GM21515 (cell line): Measurements from ENCODE around the gene SGPL1.
"Not testable (repeated sequence)": the region's sequence is repeated elsewhere in the genome, so short reads cannot be mapped to it uniquely, and the experiment has no call there.

Source experiments
- ATAC-seq: cut with Tn5 transposase; IDR thresholded peaks from one replicate; pipeline ENCODE4 v1.9.1; 2021; ENCODE audit not compliant: unreplicated experiment

SGPL1 gene

DNA sequence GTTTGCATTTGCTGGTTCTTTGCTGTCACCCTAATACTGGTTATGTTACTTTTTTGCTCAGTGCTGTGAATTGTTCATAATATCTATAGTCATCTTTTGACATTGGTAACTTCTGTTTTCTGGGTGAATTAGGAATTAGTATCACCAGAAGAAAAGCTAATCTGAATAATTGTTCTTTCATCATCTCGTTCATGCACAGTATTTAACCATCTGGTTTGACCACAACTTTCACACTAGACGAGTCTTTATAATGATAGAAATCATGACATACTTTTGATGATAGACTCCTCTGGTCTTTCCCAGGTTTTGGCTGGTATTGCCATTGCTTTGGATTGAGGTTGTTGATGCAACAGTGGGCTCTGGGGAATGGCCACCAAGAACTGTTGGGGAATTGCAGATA lies 25.1 kb downstream of the SGPL1 start:
- no peak for ATAC-seq

DNA sequence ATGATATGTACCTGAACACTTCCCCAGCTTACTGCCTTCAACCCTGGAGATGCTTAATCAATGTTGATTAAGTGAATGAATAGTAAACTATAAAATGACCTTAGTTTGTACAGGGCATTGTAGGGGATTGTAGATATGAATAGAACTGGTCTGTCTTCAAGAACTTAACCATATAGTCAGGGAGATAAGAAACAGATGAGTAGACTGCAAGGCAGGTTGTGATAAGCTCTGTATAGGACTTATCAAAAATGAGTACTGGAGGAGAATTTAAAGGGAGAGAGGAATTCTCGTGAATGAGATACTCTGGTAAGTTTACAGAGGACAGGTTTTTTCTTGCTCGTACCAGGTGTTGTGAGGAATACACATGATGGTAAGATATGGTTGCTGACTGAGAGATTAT lies 27.6 kb downstream of the SGPL1 start:
- no peak for ATAC-seq

DNA sequence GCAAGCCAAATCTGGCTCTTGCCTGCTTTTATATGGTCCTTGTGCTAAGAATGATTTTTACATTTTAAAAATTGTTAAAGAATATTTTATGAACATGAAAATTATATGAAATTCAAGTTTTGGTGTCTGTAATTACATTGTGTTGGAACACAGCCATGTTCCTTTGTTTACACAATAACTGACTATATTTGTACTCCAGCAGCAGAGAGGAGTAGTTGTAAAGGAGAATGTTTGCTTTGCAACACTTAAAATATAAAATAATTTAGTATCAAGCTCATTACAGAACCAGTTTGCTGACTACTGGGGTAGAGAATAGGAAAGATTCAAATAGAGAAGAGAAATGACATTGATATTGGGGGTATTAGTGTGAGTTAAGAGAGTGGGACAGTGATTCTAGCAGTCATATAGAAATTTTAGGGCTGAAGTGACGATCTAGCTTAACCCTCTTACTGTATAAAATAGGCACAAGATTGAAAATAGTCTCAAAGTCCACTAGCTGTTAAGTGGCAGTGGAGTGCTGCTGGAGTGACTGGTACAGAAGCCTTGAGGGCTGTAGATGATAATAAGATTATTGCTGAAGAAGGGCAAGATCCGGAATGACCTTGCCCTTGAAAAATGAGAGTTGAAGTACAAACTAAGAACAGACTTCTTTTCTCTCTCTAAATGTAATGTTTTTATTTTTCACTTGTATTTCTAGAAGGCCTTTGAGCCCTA lies 28.2 kb downstream of the SGPL1 start:
- ATAC-seq: no peak

DNA sequence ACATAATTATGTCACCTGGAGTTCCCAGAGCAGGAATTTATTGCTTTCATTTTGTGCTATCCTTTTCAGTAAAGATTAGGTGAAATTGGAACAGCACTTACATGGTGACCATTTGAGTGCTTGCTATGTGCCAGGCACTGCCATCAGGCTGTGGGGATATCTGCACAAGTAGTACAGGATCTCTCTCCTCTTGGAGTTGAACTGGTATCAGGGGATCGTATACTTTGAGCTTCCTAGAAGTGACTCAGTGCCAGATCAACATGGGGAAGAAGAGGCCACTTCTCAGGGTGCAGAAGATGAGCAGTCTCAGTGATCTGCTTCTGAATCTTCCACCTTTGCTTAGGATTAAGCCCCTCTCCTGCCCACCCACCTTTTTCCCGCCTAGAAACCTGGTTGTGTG lies 29.5 kb downstream of the SGPL1 start:
- ATAC-seq: no peak

- no peak for ATAC-seq
Measured at GRCh38 chr10:70845816-70846215, 30.1 kb downstream of the SGPL1 start.

DNA sequence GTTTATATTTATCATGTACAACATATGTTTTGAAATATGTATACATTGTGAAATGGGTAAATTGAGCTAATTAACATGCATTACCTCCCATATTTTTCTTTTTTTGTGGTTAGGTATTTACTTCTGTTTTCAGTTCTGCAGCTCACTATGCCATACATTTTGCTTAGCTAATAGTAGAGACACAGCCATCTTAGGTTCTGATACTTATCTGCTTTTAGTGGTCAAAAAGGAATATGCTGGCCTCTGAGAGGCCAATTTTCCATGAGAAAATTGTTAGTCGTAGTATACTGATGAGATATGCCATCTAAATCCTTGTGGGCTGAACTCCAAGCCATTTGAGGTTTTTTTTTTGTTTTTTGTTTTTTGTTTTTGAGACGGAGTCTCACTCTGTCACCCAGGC lies 31.0 kb downstream of the SGPL1 start:
- ATAC-seq: no peak

DNA sequence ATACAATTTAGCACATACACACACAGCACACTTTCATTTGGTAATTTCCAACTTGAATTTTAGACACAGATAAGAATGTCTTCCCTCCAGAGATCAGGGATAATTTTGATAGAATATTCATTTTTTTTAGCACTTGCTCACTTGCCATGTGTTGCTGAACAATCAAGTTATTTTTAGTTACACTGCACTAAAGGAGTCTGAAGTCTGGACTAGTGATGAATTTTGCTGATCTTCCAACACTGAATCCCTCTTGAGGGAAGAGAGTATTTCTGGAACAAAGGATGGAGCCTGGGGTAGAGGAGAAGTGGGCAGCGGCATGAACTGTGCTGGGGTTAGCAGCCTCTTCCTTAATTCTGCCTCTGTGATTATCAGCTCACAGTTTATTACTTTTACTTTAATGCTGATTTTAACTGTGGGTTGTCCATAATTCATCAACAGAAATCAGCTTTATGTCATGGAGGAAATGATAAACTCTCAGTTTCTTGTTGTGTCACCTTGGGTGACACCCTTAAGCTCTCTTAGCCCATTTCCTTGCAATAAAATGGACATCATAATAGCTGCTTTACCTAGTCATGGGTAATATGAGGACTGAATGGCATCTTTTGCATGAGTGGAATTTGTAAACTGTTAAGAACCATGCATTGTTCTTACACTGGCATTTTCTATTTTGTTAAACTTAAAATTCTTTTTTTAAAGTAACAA lies 32.1 kb downstream of the SGPL1 start:
- ATAC-seq: no peak

- no peak for ATAC-seq
Measured at GRCh38 chr10:70849582-70850016, 33.9 kb downstream of the SGPL1 start.

GRCh38 chr10:70850097-70850496 lies 34.3 kb downstream of the SGPL1 start:
- no peak for ATAC-seq

- ATAC-seq: no peak
Measured at GRCh38 chr10:70851597-70852475, 36.1 kb downstream of the SGPL1 start.

- no peak for ATAC-seq
Measured at GRCh38 chr10:70853038-70853437, 37.3 kb downstream of the SGPL1 start.

- ATAC-seq: no peak
Measured at GRCh38 chr10:70853457-70853856, 37.7 kb downstream of the SGPL1 start.

DNA sequence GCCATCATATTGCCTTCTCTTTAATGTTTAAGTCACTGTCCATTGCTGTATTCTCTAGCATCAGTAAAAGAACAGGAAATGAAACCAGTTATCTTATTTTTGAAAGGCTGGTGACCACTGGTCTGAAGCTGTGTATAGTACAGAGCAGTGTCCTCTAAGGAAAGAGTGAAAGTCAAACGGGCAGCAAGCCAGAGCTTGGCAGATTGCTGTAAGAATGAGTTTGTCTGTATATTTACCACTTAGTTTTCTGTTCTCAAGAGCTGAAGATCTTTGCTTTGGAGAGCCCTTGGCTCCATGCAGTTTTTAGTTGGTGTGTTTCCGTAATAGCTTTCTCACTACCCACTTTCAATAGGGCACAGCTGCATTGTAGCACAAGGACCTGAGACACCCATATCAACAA lies 40.7 kb downstream of the SGPL1 start:
- no peak for ATAC-seq

GRCh38 chr10:70858759-70859158 lies 43.0 kb downstream of the SGPL1 start:
- no peak for ATAC-seq

DNA sequence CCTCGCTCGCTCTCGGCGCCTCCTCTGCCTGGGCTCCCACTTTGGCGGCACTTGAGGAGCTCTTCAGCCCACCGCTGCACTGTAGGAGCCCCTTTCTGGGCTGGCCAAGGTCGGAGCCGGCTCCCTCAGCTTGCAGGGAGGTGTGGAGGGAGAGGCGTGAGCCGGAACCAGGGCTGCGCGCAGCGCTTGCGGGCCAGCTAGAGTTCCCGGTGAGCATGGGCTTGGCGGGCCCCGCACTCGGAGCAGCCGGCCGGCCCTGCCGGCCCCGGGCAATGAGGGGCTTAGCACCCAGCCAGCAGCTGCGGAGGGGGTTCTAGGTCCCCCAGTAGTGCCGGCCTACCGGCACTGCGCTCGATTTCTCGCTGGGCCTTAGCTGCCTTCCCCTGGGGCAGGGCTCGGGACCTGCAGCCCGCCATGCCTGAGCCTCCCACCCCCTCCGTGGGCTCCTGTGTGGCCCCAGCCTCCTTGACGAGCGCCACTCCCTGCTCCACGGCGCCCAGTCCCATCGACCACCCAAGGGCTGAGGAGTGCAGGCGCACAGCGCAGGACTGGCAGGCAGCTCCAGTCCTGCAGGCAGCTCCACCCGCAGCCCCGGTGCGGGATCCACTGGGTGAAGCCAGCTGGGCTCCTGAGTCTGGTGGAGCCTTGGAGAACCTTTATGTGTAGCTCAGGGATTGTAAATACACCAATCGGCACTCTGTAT lies 45.9 kb downstream of the SGPL1 start:
- ATAC-seq: not testable (repeated sequence)

DNA sequence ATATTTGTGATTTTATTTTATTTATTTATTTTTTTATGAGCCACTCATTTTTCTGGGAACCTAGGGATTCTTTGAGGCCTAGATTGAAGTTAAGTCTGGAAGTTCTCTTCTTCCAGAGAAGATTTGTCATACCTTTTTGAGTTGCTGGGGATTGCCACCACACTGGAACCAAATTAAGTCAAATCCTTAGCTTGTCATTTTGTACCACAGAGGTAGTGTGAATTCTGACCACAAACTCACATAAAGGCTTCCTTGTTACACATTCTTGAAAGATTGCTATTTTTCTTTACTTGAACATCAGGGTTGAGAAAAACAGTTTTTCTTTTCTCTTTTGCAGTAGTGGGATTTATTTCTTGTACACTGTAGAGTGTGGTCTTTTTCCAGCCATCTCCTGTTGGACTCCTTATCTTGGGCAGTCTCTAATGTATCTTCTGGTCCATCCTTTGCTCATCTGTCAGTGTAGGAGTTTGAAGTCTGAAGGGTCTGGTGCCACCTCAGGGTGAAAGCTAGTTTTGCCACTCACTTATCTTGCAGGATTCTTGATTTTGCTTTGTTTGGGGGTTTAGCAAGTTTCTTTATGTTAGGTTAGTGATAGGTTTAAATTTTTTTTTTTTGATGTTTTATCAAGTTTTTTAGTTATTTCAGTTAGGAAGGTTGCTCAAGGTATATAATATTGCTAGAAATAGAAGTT lies 47.9 kb downstream of the SGPL1 start:
- ATAC-seq: no peak

GRCh38 chr10:70864935-70865334 lies 49.2 kb downstream of the SGPL1 start:
- no peak for ATAC-seq

GRCh38 chr10:70866424-70866823 lies 50.7 kb downstream of the SGPL1 start:
- no peak for ATAC-seq

GRCh38 chr10:70872291-70872690 lies 56.5 kb downstream of the SGPL1 start:
- ATAC-seq: no peak

GRCh38 chr10:70874061-70874460 lies 58.3 kb downstream of the SGPL1 start:
- ATAC-seq: no peak

DNA sequence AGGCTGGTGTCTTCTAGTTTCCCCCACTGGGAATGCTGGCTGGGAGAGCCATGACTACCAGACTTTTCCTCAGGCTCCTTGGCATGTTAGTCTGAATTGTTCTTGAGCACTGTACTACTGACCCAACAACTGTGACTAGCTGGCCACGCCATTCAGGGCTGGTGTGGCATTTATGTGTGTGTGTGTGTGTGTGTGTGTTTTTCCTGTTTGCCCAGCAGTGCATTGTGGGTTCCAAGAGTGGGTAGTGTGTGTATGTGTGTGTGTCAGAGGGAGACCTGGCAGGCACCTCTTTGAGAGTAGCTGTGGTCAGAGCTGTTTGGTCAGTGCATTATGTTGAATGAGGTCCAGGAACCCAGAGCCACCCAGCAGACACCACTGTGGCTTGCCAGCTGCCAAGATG lies 63.5 kb downstream of the SGPL1 start:
- ATAC-seq: no peak
